Esophagus muscularis mucosa (tissue), 3 donors: ENCODE data around the gene MAD1L1.

ENCODE experiments used
- POLR2A ChIP-seq: fragments of 450-650 bp; IDR thresholded peaks from one replicate; pipeline ENCODE4 v1.6.1; 2017; ENCODE audit warnings: antibody characterized with exemption, moderate library complexity, mild to moderate bottlenecking, low read depth
- POLR2AphosphoS5 ChIP-seq, 2 donors: sonication (generic); formaldehyde crosslinking; IDR thresholded peaks; one replicate each; pipeline ENCODE4 v1.6.1; 2017; ENCODE audit warnings: antibody characterized with exemption in 2 of 2
- TF ChIP-seq, protein P1 (sequence below), 3 experiments: fragments of 200-600 bp in 2 of 3; fragments of 450-650 bp in 1 of 3; sonication (generic) in 2 of 3; IDR thresholded peaks; one replicate each; pipeline ENCODE4 v1.5.1; 2017 to 2019; ENCODE audit warnings: antibody characterized with exemption in 3 of 3, mild to moderate bottlenecking in 2 of 3, moderate library complexity in 1 of 3

- TF ChIP-seq, protein P1, sequence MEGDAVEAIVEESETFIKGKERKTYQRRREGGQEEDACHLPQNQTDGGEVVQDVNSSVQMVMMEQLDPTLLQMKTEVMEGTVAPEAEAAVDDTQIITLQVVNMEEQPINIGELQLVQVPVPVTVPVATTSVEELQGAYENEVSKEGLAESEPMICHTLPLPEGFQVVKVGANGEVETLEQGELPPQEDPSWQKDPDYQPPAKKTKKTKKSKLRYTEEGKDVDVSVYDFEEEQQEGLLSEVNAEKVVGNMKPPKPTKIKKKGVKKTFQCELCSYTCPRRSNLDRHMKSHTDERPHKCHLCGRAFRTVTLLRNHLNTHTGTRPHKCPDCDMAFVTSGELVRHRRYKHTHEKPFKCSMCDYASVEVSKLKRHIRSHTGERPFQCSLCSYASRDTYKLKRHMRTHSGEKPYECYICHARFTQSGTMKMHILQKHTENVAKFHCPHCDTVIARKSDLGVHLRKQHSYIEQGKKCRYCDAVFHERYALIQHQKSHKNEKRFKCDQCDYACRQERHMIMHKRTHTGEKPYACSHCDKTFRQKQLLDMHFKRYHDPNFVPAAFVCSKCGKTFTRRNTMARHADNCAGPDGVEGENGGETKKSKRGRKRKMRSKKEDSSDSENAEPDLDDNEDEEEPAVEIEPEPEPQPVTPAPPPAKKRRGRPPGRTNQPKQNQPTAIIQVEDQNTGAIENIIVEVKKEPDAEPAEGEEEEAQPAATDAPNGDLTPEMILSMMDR (IDR thresholded peaks at IDR 0.05): no peak
- TF ChIP-seq POLR2A: no peak
- TF ChIP-seq POLR2AphosphoS5 (IDR thresholded peaks at IDR 0.05): no peak
Measured at GRCh38 chr7:1994931-1995330, 237.8 kb downstream of the MAD1L1 start.
